Measurements from ENCODE around the gene LIPJ. TPM values are rescaled to one million over a fixed set of nuclear protein-coding genes. Genes with fewer than 3 reads are reported as not detected.

The LIPJ gene
- total RNA-seq, 1 experiment from 2014 or later = not detected

DNA sequence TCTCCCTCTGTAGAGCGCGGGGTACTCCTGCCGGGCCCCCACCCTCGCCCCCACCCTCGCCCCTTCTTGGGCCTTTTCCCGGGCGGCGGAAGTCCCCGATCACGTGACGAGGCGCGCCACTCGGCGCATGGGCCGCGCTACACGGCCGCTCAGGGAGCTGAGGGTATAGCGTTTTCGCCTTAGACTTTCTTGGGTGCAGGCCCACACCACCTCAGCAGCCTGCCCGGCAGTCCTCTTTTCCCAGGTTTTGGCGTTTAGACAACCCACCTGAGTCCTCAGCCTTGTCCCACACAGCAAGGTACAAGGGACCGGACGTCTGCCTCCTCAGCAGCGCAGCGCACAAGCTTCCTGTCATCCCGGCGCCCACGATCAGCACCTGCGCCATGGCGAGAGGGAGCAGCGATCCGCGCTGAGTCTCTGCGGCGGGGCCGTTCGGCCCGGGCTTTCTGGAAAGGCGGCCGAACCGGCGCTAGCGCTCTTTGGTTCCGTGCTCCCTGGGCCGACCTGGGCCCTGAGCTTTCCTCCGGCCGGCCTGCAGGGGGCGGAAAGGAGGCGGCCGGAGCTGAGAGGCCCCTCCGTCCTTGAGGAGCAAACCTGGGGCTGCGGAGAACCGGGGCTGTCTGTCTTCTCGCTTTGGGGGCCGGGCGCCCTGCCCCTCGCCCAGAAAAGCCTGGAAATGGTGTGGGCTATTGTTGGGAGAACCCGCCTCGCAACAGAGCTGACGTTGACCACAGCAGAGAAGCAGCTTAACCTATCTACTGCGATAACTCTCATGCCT is 3.6 kb upstream of the LIPJ start, which contains the start of gene RNLS:
TSS of gene RNLS (minus strand) at position 513 of the 778 bp plus-strand sequence.
- Histone ChIP-seq H4K91ac (ENCODE audit: insufficient read length, low read depth, low read length) (no peak within 1 kb of the TSS), H2BK20ac (ENCODE audit: low read depth, low read length, poor library complexity, severe bottlenecking) (no peak within 1 kb of the TSS), H3K79me2 (ENCODE audit: insufficient read depth, low read length) (no peaks in the 10 kb centered on the region), H3K18ac (ENCODE audit: insufficient read length, low read depth, low read length) (peak within 1 kb of the TSS; percentile 59), H4K5ac (ENCODE audit: insufficient read length, low read depth, low read length) (peak within 1 kb of the TSS; percentile 4), H2BK12ac (ENCODE audit: insufficient read length, low read depth, low read length) (no peak within 1 kb of the TSS), H3K9ac (ENCODE audit: extremely low read depth, insufficient read length, low read length) (peak within 1 kb of the TSS; percentile 27), H3K56ac (ENCODE audit: insufficient read length, low read depth, low read length) (no peak within 1 kb of the TSS), H2BK15ac (ENCODE audit: low read depth, low read length) (no peak within 1 kb of the TSS), H3K4ac (ENCODE audit: low read depth, low read length) (no peak within 1 kb of the TSS), H3T11ph (ENCODE audit: low read length) (no peak within 1 kb of the TSS), H3K14ac (ENCODE audit: insufficient read depth, low read length) (peak within 1 kb of the TSS; percentile 64), H3K27me3 (ENCODE audit: insufficient read depth, low read length) (no peaks in the 10 kb centered on the region), H3K27ac (ENCODE audit: insufficient read length, low read depth, low read length) (peak within 1 kb of the TSS; percentile 8), H3K79me1 (ENCODE audit: insufficient read depth, low read depth, low read length, poor library complexity, severe bottlenecking) (no peaks in the 10 kb centered on the region), H4K20me1 (ENCODE audit: control insufficient read depth, insufficient read depth, insufficient read length) (no peaks in the 10 kb centered on the region), H4K8ac (replicated peaks; ENCODE audit: insufficient read length, low read depth, low read length) (no peak within 1 kb of the TSS), H3K4me1 (ENCODE audit: insufficient read depth, low read length) (no peaks in the 10 kb centered on the region), H3K23me2 (ENCODE audit: insufficient read length, low read depth, low read length, poor library complexity, severe bottlenecking) (no peaks in the 10 kb centered on the region), H3K9me3 (ENCODE audit: control insufficient read depth, low read depth, low read length) (no peaks in the 10 kb centered on the region), H2BK120ac (ENCODE audit: low read depth, low read length, poor library complexity, severe bottlenecking) (no peak within 1 kb of the TSS), H2BK5ac (ENCODE audit: insufficient read length, low read length) (no peak within 1 kb of the TSS), H3K4me2 (ENCODE audit: insufficient read depth, insufficient read length, low read length) (peak within 1 kb of the TSS; percentile 53), H2AFZ (ENCODE audit: low read length) (peak within 1 kb of the TSS; percentile 32), H3K23ac (ENCODE audit: insufficient read length, low read depth, low read length) (no peak within 1 kb of the TSS), H2AK5ac (ENCODE audit: insufficient read length, low read length) (no peak within 1 kb of the TSS)
- TF ChIP-seq, protein P1, sequence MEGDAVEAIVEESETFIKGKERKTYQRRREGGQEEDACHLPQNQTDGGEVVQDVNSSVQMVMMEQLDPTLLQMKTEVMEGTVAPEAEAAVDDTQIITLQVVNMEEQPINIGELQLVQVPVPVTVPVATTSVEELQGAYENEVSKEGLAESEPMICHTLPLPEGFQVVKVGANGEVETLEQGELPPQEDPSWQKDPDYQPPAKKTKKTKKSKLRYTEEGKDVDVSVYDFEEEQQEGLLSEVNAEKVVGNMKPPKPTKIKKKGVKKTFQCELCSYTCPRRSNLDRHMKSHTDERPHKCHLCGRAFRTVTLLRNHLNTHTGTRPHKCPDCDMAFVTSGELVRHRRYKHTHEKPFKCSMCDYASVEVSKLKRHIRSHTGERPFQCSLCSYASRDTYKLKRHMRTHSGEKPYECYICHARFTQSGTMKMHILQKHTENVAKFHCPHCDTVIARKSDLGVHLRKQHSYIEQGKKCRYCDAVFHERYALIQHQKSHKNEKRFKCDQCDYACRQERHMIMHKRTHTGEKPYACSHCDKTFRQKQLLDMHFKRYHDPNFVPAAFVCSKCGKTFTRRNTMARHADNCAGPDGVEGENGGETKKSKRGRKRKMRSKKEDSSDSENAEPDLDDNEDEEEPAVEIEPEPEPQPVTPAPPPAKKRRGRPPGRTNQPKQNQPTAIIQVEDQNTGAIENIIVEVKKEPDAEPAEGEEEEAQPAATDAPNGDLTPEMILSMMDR (conservative IDR thresholded peaks at IDR 0.05) = peak; percentile 92
- Mint-ChIP-seq H3K27ac (peak within 1 kb of the TSS; percentile 31 to 93 (median 48); a peak in 3 of 7 replicates), H3K36me3 (ENCODE audit: insufficient read depth in 1 of 3, low read depth in 3 of 3) (no peaks in the 10 kb centered on the region), H3K4me1 (peaks cover 4 to 10% of the 10 kb centered on the region in 2 experiments; a peak in 3 of 4 replicates), H3K27me3 (ENCODE audit: low read depth) (peaks cover 17% of the 10 kb centered on the region), H3K9me3 (no peaks in the 10 kb centered on the region), H3K4me3 (peak within 1 kb of the TSS; percentile 75 to 85)
- no CpG with 5 or more reads among the region's 63 CpGs for WGBS (ENCODE audit: extremely low coverage, insufficient read length, low lambda C conversion rate)
- DNase-seq = peak; percentile 75
